ENCODE measurements around the gene KANK2.

KANK2 gene

DNA sequence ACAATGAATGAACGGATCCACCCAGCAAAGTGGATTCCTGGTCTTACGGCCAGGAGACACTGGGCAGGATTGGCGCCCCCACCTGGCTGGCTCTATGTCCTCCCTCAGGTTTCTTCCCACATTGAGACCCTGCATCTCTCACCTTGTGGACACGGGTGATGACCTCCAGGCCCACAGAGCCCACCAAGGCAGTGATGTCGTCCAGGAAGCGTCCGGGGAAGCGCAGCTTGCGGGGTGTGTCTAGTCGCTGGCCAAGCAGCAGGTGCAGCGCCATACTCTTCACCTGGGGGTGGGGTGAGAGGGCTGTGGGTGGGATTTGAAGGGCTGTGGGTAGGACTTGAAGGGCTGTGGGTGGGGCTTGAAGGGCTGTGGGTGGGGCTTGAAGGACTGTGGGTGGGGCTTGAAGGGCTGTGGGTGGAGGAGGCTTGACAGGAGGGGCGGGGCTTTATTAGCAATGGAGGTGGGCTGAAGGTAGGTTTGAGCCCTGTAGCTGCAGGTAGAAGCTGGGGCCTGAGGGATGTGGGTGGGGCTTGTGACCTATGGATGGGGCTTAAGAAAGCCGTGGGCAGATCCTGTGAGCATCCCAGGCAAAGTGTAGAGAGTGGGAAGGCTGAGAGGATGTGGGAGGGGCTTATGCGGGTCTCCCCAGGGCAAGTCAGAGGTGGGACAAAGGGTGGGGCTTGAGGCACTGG lies 30.0 kb upstream of the KANK2 start:
- peak; percentile 34; the same call in 1 of the 2 replicates for TF ChIP-seq RAD21 (IDR thresholded peaks at IDR 0.05; ENCODE audit: low read depth)
- no peak for TF ChIP-seq TCF12 (IDR thresholded peaks at IDR 0.05; ENCODE audit: low read depth)

DNA sequence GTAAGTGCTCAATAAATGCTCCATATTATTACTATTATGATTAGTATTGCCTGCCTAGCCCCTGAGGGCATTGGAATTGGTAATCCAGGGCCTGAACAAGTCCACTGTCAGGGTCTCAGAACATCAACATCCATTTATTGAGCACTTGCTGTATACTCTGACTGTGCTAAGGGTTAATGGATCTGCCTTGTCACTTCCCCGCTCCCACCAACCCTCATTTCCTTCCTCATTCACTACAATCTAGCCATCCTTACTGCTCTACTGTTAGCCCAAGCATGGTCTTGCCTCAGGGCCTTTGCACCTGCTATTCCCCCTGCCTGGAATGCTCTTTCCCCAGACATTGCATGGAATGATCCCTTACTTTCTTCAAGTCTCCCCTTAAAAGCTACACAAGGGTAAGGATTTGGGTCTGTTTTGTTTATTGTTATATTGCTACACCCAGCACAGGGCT lies 29.4 kb upstream of the KANK2 start:
- TF ChIP-seq RAD21 (IDR thresholded peaks at IDR 0.05; ENCODE audit: low read depth), result no peak
- TF ChIP-seq NFIC (IDR thresholded peaks at IDR 0.05), result no peak
- no peak for TF ChIP-seq ZBTB7A (IDR thresholded peaks at IDR 0.05; ENCODE audit: low read depth)
- TF ChIP-seq, protein P1, sequence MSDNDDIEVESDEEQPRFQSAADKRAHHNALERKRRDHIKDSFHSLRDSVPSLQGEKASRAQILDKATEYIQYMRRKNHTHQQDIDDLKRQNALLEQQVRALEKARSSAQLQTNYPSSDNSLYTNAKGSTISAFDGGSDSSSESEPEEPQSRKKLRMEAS (IDR thresholded peaks at IDR 0.05), result no peak
- no peak for TF ChIP-seq CEBPB (IDR thresholded peaks at IDR 0.05)
- no peak for TF ChIP-seq TAF1 (IDR thresholded peaks at IDR 0.05; ENCODE audit: low read depth)
- TF ChIP-seq YY1 (IDR thresholded peaks at IDR 0.05; ENCODE audit: low read depth), result no peak
- no peak for TF ChIP-seq EP300 (IDR thresholded peaks at IDR 0.05; ENCODE audit: borderline replicate concordance)
- no peak for TF ChIP-seq TEAD4 (IDR thresholded peaks at IDR 0.05)
- no peak for TF ChIP-seq CREB1 (IDR thresholded peaks at IDR 0.05; ENCODE audit: low read depth)
- no peak for TF ChIP-seq FOXM1 (IDR thresholded peaks at IDR 0.05; ENCODE audit: borderline replicate concordance, low read depth)
- TF ChIP-seq, protein P2, sequence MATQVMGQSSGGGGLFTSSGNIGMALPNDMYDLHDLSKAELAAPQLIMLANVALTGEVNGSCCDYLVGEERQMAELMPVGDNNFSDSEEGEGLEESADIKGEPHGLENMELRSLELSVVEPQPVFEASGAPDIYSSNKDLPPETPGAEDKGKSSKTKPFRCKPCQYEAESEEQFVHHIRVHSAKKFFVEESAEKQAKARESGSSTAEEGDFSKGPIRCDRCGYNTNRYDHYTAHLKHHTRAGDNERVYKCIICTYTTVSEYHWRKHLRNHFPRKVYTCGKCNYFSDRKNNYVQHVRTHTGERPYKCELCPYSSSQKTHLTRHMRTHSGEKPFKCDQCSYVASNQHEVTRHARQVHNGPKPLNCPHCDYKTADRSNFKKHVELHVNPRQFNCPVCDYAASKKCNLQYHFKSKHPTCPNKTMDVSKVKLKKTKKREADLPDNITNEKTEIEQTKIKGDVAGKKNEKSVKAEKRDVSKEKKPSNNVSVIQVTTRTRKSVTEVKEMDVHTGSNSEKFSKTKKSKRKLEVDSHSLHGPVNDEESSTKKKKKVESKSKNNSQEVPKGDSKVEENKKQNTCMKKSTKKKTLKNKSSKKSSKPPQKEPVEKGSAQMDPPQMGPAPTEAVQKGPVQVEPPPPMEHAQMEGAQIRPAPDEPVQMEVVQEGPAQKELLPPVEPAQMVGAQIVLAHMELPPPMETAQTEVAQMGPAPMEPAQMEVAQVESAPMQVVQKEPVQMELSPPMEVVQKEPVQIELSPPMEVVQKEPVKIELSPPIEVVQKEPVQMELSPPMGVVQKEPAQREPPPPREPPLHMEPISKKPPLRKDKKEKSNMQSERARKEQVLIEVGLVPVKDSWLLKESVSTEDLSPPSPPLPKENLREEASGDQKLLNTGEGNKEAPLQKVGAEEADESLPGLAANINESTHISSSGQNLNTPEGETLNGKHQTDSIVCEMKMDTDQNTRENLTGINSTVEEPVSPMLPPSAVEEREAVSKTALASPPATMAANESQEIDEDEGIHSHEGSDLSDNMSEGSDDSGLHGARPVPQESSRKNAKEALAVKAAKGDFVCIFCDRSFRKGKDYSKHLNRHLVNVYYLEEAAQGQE (IDR thresholded peaks at IDR 0.05; ENCODE audit: low read depth), result no peak
- TF ChIP-seq EGR1 (IDR thresholded peaks at IDR 0.05), result no peak
- TF ChIP-seq TCF12 (IDR thresholded peaks at IDR 0.05; ENCODE audit: low read depth), result no peak
- TF ChIP-seq, protein P3, sequence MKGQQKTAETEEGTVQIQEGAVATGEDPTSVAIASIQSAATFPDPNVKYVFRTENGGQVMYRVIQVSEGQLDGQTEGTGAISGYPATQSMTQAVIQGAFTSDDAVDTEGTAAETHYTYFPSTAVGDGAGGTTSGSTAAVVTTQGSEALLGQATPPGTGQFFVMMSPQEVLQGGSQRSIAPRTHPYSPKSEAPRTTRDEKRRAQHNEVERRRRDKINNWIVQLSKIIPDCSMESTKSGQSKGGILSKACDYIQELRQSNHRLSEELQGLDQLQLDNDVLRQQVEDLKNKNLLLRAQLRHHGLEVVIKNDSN (IDR thresholded peaks at IDR 0.05), result no peak

DNA sequence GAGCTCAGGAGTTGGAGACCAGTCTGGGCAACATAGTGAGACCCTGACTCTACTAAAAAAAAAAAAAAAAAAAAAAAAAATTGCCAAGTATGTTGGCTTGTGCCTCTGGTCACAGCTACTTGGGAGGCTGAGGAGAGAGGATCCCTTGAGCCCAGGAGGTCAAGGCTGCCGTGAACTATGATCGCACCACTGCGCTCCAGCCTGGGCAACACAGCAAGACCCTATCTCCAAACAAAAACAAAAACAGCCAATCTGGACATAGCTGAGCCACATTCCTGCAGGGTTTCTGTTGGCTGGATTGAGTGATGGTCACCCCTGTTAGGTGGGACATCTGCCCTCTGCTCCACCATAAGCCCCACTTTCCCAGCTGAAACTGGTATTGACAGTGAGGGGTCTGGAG lies 28.5 kb upstream of the KANK2 start:
- no peak for TF ChIP-seq FOXM1 (IDR thresholded peaks at IDR 0.05; ENCODE audit: borderline replicate concordance, low read depth)
- TF ChIP-seq RAD21 (IDR thresholded peaks at IDR 0.05; ENCODE audit: low read depth), result no peak
- TF ChIP-seq, protein P2 (IDR thresholded peaks at IDR 0.05; ENCODE audit: low read depth), result no peak
- TF ChIP-seq NFIC (IDR thresholded peaks at IDR 0.05), result no peak
- TF ChIP-seq, protein P3 (IDR thresholded peaks at IDR 0.05), result no peak
- TF ChIP-seq TAF1 (IDR thresholded peaks at IDR 0.05; ENCODE audit: low read depth), result no peak

DNA sequence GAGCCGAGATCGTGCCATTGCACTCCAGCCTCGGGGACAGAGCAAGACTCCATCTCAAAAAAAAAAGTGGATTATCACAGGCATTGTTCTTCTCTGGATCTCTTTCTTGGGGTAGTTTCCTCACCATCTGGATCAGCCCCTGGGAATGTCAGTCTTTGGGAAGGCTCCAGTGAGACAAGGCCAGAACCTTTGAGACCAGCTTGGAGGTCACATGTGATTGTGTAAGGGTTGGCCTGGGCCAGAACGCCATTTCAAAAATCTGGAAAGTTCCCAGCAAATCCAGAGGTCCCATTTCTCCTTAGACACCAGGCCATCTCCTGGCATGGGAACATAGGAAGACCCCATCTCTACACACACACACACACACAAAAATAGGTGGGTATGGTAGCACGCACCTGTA lies 27.8 kb upstream of the KANK2 start:
- TF ChIP-seq EGR1 (IDR thresholded peaks at IDR 0.05) (no peak), FOXM1 (IDR thresholded peaks at IDR 0.05; ENCODE audit: borderline replicate concordance, low read depth) (no peak), CREB1 (IDR thresholded peaks at IDR 0.05; ENCODE audit: low read depth) (no peak), EP300 (IDR thresholded peaks at IDR 0.05; ENCODE audit: borderline replicate concordance) (no peak), CEBPB (IDR thresholded peaks at IDR 0.05) (no peak)
- TF ChIP-seq, protein P2 (IDR thresholded peaks at IDR 0.05; ENCODE audit: low read depth), result no peak

DNA sequence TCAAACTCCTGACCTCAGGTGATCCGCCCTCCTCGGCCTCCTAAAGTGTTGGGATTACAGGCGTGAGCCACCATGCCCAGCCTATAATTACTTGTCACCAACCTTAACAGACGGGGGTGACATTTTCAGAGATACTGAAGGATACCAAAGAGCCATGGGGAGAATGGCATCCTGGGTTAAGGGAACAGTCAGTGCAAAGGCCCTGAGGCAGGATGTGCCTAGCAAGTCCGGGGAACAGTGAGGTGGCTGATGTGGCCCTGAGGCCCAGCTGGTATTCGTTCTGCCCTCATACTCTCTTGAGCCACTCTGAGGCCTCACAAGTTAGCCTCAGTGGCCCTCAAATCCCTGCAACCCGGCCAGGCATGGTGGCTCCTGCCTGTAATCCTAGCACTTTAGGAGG lies 27.1 kb upstream of the KANK2 start:
- TF ChIP-seq, protein P1 (IDR thresholded peaks at IDR 0.05), result no peak
- TF ChIP-seq CEBPB (IDR thresholded peaks at IDR 0.05) (no peak), TAF1 (IDR thresholded peaks at IDR 0.05; ENCODE audit: low read depth) (no peak), ZBTB7A (IDR thresholded peaks at IDR 0.05; ENCODE audit: low read depth) (no peak), NFIC (IDR thresholded peaks at IDR 0.05) (no peak), CREB1 (IDR thresholded peaks at IDR 0.05; ENCODE audit: low read depth) (no peak), FOXM1 (IDR thresholded peaks at IDR 0.05; ENCODE audit: borderline replicate concordance, low read depth) (no peak), RAD21 (IDR thresholded peaks at IDR 0.05; ENCODE audit: low read depth) (no peak), TCF12 (IDR thresholded peaks at IDR 0.05; ENCODE audit: low read depth) (no peak), YY1 (IDR thresholded peaks at IDR 0.05; ENCODE audit: low read depth) (no peak), EP300 (IDR thresholded peaks at IDR 0.05; ENCODE audit: borderline replicate concordance) (no peak), TEAD4 (IDR thresholded peaks at IDR 0.05) (no peak), EGR1 (IDR thresholded peaks at IDR 0.05) (no peak)
- TF ChIP-seq, protein P3 (IDR thresholded peaks at IDR 0.05), result no peak
- TF ChIP-seq, protein P2 (IDR thresholded peaks at IDR 0.05; ENCODE audit: low read depth), result no peak

All from Ishikawa (cell line).